ENCODE data around the gene REM1.

Gene REM1

DNA sequence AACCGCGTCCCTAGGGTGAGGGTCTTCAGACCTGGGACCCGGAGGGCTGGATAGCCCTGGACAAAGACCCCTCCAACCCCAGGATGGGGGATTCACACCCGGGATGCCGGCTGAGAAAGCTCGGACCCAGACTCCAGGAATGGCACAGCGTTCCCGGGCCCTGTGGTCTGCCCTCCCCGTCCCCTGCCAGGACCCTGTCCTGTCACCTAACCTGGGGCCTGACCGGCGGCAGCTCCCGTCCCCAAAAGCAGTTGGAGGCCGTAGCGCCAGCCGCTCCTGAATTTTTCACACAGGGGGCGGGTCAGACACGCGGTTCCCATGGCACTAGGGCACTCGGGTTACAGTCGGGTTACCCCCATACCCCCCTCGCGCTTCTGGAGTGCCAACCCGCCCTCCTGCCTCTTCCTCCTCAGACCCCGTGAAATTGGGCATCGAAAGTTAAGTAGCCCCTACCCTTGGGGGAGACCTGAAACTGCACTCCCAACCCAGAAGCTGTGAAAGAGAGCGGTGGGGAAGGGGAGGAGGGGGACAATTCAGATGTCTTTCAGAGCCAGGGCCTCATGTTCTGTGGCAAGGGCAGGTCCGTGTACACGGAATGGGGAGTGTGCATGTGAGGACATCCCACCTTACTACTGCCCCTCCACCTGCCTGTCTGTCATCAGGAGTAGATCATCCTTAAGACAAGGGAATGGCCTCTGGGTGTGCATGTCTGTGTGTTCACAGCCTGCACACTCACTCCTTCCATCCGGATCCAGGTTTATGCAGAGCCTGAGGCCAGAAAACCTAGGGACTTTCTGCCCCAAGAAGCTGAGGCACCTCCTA is 595 bp downstream of the REM1 start:
- no peak overlapping the region for H3K4me3 ChIP-seq (ENCODE audit: low read depth, low read length)
- no peak for DNase-seq (ENCODE audit: low read depth)
- TF ChIP-seq, protein P1, sequence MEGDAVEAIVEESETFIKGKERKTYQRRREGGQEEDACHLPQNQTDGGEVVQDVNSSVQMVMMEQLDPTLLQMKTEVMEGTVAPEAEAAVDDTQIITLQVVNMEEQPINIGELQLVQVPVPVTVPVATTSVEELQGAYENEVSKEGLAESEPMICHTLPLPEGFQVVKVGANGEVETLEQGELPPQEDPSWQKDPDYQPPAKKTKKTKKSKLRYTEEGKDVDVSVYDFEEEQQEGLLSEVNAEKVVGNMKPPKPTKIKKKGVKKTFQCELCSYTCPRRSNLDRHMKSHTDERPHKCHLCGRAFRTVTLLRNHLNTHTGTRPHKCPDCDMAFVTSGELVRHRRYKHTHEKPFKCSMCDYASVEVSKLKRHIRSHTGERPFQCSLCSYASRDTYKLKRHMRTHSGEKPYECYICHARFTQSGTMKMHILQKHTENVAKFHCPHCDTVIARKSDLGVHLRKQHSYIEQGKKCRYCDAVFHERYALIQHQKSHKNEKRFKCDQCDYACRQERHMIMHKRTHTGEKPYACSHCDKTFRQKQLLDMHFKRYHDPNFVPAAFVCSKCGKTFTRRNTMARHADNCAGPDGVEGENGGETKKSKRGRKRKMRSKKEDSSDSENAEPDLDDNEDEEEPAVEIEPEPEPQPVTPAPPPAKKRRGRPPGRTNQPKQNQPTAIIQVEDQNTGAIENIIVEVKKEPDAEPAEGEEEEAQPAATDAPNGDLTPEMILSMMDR (conservative IDR thresholded peaks at IDR 0.05; ENCODE audit: low read depth, low read length) = no peak

DNA sequence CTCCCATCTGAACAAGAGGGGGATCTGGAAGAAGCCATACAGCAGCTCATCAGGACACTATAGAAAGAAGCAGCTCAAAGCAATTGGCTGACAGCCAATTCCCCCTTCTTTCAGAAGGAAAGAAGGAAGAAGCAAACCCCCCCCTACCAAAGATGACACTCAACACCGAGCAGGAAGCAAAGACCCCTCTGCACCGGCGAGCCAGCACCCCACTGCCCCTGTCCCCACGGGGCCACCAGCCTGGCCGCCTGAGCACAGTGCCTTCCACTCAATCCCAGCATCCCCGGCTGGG is 1.2 kb downstream of the REM1 start:
- no peak for DNase-seq (ENCODE audit: low read depth)
- no peak overlapping the region for H3K4me3 ChIP-seq (ENCODE audit: low read depth, low read length)

DNA sequence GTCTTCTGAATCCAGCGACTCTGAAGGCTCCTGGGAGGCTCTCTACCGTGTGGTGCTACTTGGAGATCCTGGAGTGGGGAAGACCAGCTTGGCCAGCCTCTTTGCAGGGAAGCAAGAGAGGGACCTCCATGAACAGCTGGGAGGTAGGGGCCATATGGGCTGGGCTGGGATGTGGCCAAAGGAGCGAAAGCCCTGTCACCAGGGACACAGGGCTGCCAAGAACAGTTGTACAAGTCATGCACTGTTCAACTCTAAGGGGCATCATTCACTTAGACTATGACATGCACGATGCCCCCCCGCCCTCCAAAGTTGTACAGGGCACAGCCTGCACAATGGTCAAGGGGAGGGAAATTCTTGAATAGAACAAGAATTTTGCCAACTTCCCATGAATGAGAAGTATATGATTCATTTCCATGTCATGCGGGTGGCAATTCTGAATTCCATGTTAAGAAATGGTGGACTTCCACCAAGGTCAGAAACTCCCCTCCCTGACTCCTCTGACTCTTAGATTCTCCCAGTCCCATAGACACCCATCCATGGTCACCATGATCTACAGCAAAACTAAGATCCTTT is 1.6 kb downstream of the REM1 start:
- DNase-seq (ENCODE audit: low read depth) = no peak
- TF ChIP-seq, protein P1 (conservative IDR thresholded peaks at IDR 0.05; ENCODE audit: low read depth, low read length) = no peak
- H3K4me3 ChIP-seq (ENCODE audit: low read depth, low read length) = no peak overlapping the region

More for the DNA sequence above, 1.2 kb downstream of the REM1 start:
- TF ChIP-seq, protein P1 (conservative IDR thresholded peaks at IDR 0.05; ENCODE audit: low read depth, low read length) = no peak

DNA sequence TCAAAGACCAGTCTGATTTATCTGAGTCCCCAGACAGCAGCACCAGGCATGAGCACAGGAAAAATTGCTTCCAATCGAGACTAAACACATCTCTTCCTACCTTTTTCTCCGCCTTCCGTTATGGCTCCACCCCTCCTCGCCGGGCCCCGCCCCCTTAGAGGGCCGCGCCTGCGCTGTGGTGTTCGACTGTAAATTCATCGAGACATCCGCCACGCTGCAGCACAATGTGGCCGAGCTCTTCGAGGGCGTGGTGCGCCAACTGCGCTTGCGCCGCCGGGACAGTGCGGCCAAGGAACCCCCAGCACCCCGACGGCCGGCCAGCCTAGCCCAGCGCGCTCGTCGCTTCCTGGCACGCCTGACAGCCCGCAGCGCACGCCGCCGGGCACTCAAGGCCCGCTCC is 8.9 kb downstream of the REM1 start:
- TF ChIP-seq, protein P1 (conservative IDR thresholded peaks at IDR 0.05; ENCODE audit: low read depth, low read length) = no peak
- no peak overlapping the region for H3K4me3 ChIP-seq (ENCODE audit: low read depth, low read length)
- DNase-seq (ENCODE audit: low read depth) = peak; percentile 25

DNA sequence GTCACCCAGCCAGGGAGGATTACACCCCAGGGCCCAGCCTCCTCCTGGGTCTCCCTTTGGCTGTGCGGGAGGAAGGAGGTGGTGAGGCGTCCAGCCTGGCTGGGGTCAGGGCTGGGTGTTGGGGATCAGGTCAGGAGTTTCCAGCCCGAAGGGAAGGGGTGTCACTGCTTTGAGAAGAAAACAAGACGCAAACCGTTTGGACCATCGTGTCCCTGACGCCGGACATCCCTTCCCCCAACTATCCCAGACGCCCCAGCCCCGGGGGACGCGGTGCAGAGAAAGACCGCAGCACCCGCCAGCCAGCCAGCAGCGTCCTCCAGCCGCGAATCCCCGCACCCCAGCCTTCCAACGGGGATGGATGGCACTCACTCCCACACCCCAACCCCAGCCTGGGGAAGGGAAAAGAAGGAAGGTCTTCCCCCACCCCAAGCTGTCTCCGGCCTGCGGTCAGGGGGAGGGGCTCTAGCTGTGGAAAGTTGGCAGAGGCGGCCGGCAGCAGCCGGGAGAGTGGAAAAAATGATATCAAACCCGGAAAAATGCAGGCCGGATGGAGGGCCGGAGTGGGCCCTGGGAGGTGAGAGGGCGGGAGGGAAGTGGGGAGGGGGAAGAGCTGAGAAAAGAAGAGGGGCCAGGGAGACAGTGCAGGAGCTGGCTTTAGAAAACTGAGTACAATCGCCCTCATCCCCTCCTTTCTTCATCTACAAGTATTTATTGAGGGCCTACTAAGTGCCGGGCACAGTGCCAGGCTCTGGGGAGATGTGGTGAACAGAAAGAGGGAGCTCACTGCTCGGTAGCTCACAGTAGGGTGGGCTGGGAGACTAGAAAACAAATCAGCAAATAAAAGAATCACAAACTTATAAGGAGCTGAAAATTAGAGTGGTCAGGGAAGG is 10.6 kb downstream of the REM1 start:
- peak; percentile 60 for DNase-seq (ENCODE audit: low read depth)
- TF ChIP-seq, protein P1 (conservative IDR thresholded peaks at IDR 0.05; ENCODE audit: low read depth, low read length) = no peak
- H3K4me3 ChIP-seq (ENCODE audit: low read depth, low read length) = peak overlapping the region; percentile 50

DNA sequence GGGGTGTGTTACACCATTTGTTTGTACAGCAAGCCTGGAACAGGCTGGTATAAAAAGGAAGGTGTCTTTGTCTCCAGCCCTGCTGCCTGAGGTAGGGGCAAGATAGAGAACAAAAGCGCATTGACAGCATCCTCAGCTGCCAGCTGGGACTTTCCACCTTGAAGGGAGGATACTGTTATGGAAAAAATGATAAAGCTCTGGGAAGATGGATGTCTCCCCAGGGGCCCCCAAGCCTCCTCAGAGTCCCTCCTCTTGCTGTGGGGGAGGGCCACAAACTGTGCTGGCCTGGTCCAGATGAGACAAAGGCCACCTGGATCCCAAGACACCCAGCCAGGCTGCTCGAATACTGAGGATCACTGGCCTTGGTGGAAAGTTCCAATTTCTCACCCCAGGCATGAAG is 13.0 kb downstream of the REM1 start:
- DNase-seq (ENCODE audit: low read depth) = no peak
- H3K4me3 ChIP-seq (ENCODE audit: low read depth, low read length) = no peak overlapping the region
- TF ChIP-seq, protein P1 (conservative IDR thresholded peaks at IDR 0.05; ENCODE audit: low read depth, low read length) = no peak
